HUDEP-2 (cell line): Measurements from ENCODE around the gene GPR162.

Source experiments
- DNase-seq, 76 experiments: peaks; one replicate each; lab custom pipeline; 2025; ENCODE audit not compliant: unreplicated experiment in 76 of 76; lab: John Stamatoyannopoulos, UW

GPR162 gene

GRCh38 chr12:6821591-6822425 is at the start of gene GPR162:
GPR162 (plus strand) TSS chr12:6821821; CDS start chr12:6823899, 2,078 bp downstream.
- no peak for DNase-seq

GRCh38 chr12:6772331-6772695 is 49.3 kb upstream of the GPR162 start, which contains the start of gene LAG3:
LAG3 (plus strand) TSS chr12:6772520; CDS start chr12:6772853, 333 bp downstream.
- no peak for DNase-seq

GRCh38 chr12:6772726-6773589 is 48.7 kb upstream of the GPR162 start:
- no peak for DNase-seq

- DNase-seq: no peak
Measured at GRCh38 chr12:6773590-6774351, 47.9 kb upstream of the GPR162 start.

GRCh38 chr12:6774499-6775062 is 47.0 kb upstream of the GPR162 start:
- no peak for DNase-seq

- DNase-seq: no peak
Measured at GRCh38 chr12:6775185-6776174, 46.1 kb upstream of the GPR162 start.

GRCh38 chr12:6777386-6777785 is 44.2 kb upstream of the GPR162 start:
- DNase-seq: no peak

- no peak for DNase-seq
Measured at GRCh38 chr12:6778217-6778573, 43.4 kb upstream of the GPR162 start.

GRCh38 chr12:6778574-6779550 is 42.8 kb upstream of the GPR162 start:
- DNase-seq: peak in 74 of 76 experiments; percentile 11 to 93 (median 83)

- no peak for DNase-seq
Measured at GRCh38 chr12:6779708-6780432, 41.8 kb upstream of the GPR162 start.

GRCh38 chr12:6780573-6780972 is 41.0 kb upstream of the GPR162 start:
- DNase-seq: no peak

- DNase-seq: no peak
Measured at GRCh38 chr12:6782119-6782518, 39.5 kb upstream of the GPR162 start.

- no peak for DNase-seq
Measured at GRCh38 chr12:6782850-6783566, 38.6 kb upstream of the GPR162 start.

GRCh38 chr12:6783828-6784227 is 37.8 kb upstream of the GPR162 start:
- no peak for DNase-seq

- DNase-seq: no peak
Measured at GRCh38 chr12:6784296-6784695, 37.3 kb upstream of the GPR162 start.

GRCh38 chr12:6784761-6785160 is 36.9 kb upstream of the GPR162 start:
- no peak for DNase-seq
